IMR-90 (cell line): ENCODE data around the gene CCDC63. TPM values are rescaled to one million over a fixed set of nuclear protein-coding genes. Genes with fewer than 3 reads are reported as not detected.

Source experiments
- ATAC-seq: fragments of 200-7000 bp; cut with Tn5 transposase; 2 replicates; pipeline ENCODE4 v1.9.1; 2020; ENCODE audit warnings: low read depth, mild to moderate bottlenecking, moderate library complexity
- BruUV-seq: library from RNA; stranded (reverse); fragments of 400-500 nt; replicated peaks from 2 replicates; lab custom pipeline; 2021; lab: Mats Ljungman, UMichigan
- CTCF ChIA-PET: fragments of 300-600 bp; formaldehyde crosslinking; extraction: SDS; loops from one replicate; lab custom pipeline; 2021; ENCODE audit warnings: antibody characterized with exemption; lab: Yijun Ruan, JAX
- POLR2A ChIA-PET: fragments of 300-600 bp; sonication (Branson Sonifier 250); formaldehyde crosslinking; loops from one replicate; lab custom pipeline; 2022; ENCODE audit warnings: antibody characterized with exemption; ENCODE audit not compliant: unreplicated experiment; lab: Charles Lee
- DNase-seq: peaks from one replicate; pipeline ENCODE4 v3.0.0; 2013
- H2AFZ ChIP-seq: replicated peaks from 2 replicates; pipeline ENCODE3; 2013; ENCODE audit warnings: low read length, mild to moderate bottlenecking; ENCODE audit not compliant: poor library complexity
- H2AK5ac ChIP-seq: 2 replicates; pipeline ENCODE4 v1.6.1; 2013; ENCODE audit warnings: low read depth, low read length, inconsistent platforms
- H2AK9ac ChIP-seq: replicated peaks from 2 replicates; pipeline ENCODE3; 2013; ENCODE audit warnings: mild to moderate bottlenecking, low read depth, low read length, moderate library complexity; ENCODE audit not compliant: poor library complexity
- H2BK120ac ChIP-seq: 2 replicates; pipeline ENCODE4 v1.6.1; 2013; ENCODE audit warnings: low read depth, low read length, inconsistent platforms
- H2BK15ac ChIP-seq: 3 replicates; pipeline ENCODE4 v1.6.1; 2013; ENCODE audit warnings: low read depth, low read length, inconsistent platforms
- H2BK20ac ChIP-seq: 2 replicates; pipeline ENCODE4 v1.6.1; 2013; ENCODE audit warnings: low read depth, mild to moderate bottlenecking, inconsistent platforms, low read length, moderate library complexity
- H2BK5ac ChIP-seq: 2 replicates; pipeline ENCODE4 v1.6.1; 2013; ENCODE audit warnings: mild to moderate bottlenecking, low read depth, low read length, inconsistent platforms; ENCODE audit not compliant: poor library complexity, severe bottlenecking
- H3K14ac ChIP-seq: replicated peaks from 2 replicates; pipeline ENCODE4 v1.6.1; 2013; ENCODE audit warnings: low read depth, low read length, inconsistent platforms
- H3K18ac ChIP-seq: 2 replicates; pipeline ENCODE4 v1.6.1; 2013; ENCODE audit warnings: low read depth, low read length, control low read depth
- H3K23ac ChIP-seq: 2 replicates; pipeline ENCODE4 v1.6.1; 2013; ENCODE audit warnings: low read depth, low read length, inconsistent platforms
- H3K27ac ChIP-seq: 2 replicates; pipeline ENCODE4 v1.5.1; 2013; ENCODE audit warnings: mild to moderate bottlenecking, control low read depth, low read length; ENCODE audit not compliant: insufficient read depth
- H3K27me3 ChIP-seq: 2 replicates; pipeline ENCODE4 v1.6.1; 2013; ENCODE audit warnings: low read length; ENCODE audit not compliant: control insufficient read depth, insufficient read depth
- H3K36me3 ChIP-seq: 2 replicates; pipeline ENCODE4 v1.6.1; 2013; ENCODE audit warnings: low read length, mixed read lengths; ENCODE audit not compliant: control insufficient read depth, insufficient read depth
- H3K4ac ChIP-seq: 2 replicates; pipeline ENCODE4 v1.6.1; 2013; ENCODE audit warnings: low read depth, low read length, inconsistent platforms
- H3K4me1 ChIP-seq: 2 replicates; pipeline ENCODE4 v1.6.1; 2013; ENCODE audit warnings: low read length, mixed read lengths; ENCODE audit not compliant: control insufficient read depth, insufficient read depth
- H3K4me2 ChIP-seq: 2 replicates; pipeline ENCODE4 v1.6.1; 2013; ENCODE audit warnings: low read depth, mild to moderate bottlenecking, control low read depth, low read length, moderate library complexity
- H3K4me3 ChIP-seq: 2 replicates; pipeline ENCODE4 v1.5.1; 2013; ENCODE audit warnings: low read depth, mild to moderate bottlenecking, control low read depth, low read length, moderate library complexity; ENCODE audit not compliant: insufficient read depth
- H3K56ac ChIP-seq: 2 replicates; pipeline ENCODE4 v1.6.1; 2013; ENCODE audit warnings: low read length, inconsistent platforms; ENCODE audit not compliant: insufficient read depth; ENCODE audit errors: extremely low read depth
- H3K79me1 ChIP-seq, 2 experiments: 2 replicates each; pipeline ENCODE4 v1.6.1; 2013; ENCODE audit warnings: low read length in 2 of 2, inconsistent platforms in 1 of 2, low read depth in 1 of 2
- H3K9ac ChIP-seq: 2 replicates; pipeline ENCODE4 v1.6.1; 2013; ENCODE audit warnings: low read depth, low read length, control low read depth
- H3K9me1 ChIP-seq: 2 replicates; pipeline ENCODE4 v1.6.1; 2013; ENCODE audit warnings: low read length, inconsistent platforms; ENCODE audit not compliant: insufficient read depth
- H3K9me3 ChIP-seq: 2 replicates; pipeline ENCODE4 v1.6.1; 2013; ENCODE audit warnings: low read length; ENCODE audit not compliant: control insufficient read depth, insufficient read depth
- H4K20me1 ChIP-seq: 2 replicates; pipeline ENCODE4 v1.6.1; 2013; ENCODE audit warnings: low read length, inconsistent platforms; ENCODE audit not compliant: insufficient read depth
- H4K5ac ChIP-seq: 2 replicates; pipeline ENCODE4 v1.6.1; 2013; ENCODE audit warnings: mild to moderate bottlenecking, low read depth, low read length, control low read depth
- H4K8ac ChIP-seq, 2 experiments: 2 replicates each; pipeline ENCODE4 v1.6.1; 2013; ENCODE audit warnings: low read depth in 2 of 2, low read length in 2 of 2, control low read depth in 1 of 2, inconsistent platforms in 1 of 2
- H4K91ac ChIP-seq: 2 replicates; pipeline ENCODE4 v1.6.1; 2013; ENCODE audit warnings: low read depth, low read length, inconsistent platforms; ENCODE audit not compliant: insufficient read depth
- BHLHE40 ChIP-seq: fragments of 150-350 bp; IDR thresholded peaks from 2 replicates; pipeline ENCODE4 v1.6.1; 2016; ENCODE audit warnings: mild to moderate bottlenecking, low read depth, low read length
- CEBPB ChIP-seq: IDR thresholded peaks from 2 replicates; pipeline ENCODE4 v1.6.1; 2012; ENCODE audit warnings: low read depth, low read length, improper control_type of control experiment
- CHD1 ChIP-seq: IDR thresholded peaks from 2 replicates; pipeline ENCODE4 v1.6.1; 2012; ENCODE audit warnings: low read depth, low read length, improper control_type of control experiment
- FOS ChIP-seq: fragments of 150-350 bp; IDR thresholded peaks from 2 replicates; pipeline ENCODE4 v1.6.1; 2016; ENCODE audit warnings: low read depth, low read length
- MAFK ChIP-seq: IDR thresholded peaks from 2 replicates; pipeline ENCODE4 v1.6.1; 2012; ENCODE audit warnings: low read depth, low read length, improper control_type of control experiment
- MAZ ChIP-seq: IDR thresholded peaks from 2 replicates; pipeline ENCODE4 v1.6.1; 2012; ENCODE audit warnings: low read depth, mild to moderate bottlenecking, low read length, improper control_type of control experiment, moderate library complexity, borderline replicate concordance
- MXI1 ChIP-seq: IDR thresholded peaks from 2 replicates; pipeline ENCODE4 v1.6.1; 2012; ENCODE audit warnings: low read depth, mild to moderate bottlenecking, low read length, moderate library complexity, borderline replicate concordance
- NFE2L2 ChIP-seq: fragments of 150-350 bp; IDR thresholded peaks from 2 replicates; pipeline ENCODE4 v1.6.1; 2016; ENCODE audit warnings: low read depth, mild to moderate bottlenecking, low read length
- POLR2A ChIP-seq: IDR thresholded peaks from 2 replicates; pipeline ENCODE4 v1.6.1; 2012; ENCODE audit warnings: mild to moderate bottlenecking, low read depth, low read length
- RAD21 ChIP-seq: IDR thresholded peaks from 2 replicates; pipeline ENCODE4 v1.6.1; 2012; ENCODE audit warnings: low read length, improper control_type of control experiment
- RCOR1 ChIP-seq: IDR thresholded peaks from 2 replicates; pipeline ENCODE4 v1.6.1; 2012; ENCODE audit warnings: mild to moderate bottlenecking, low read length, improper control_type of control experiment; ENCODE audit not compliant: insufficient replicate concordance
- RFX5 ChIP-seq: IDR thresholded peaks from 2 replicates; pipeline ENCODE4 v1.8.0; 2012; ENCODE audit warnings: low read depth, mild to moderate bottlenecking, low read length, moderate library complexity
- SMC3 ChIP-seq: fragments of 150-350 bp; IDR thresholded peaks from 2 replicates; pipeline ENCODE4 v1.6.1; 2016; ENCODE audit warnings: low read depth, mild to moderate bottlenecking, antibody characterized with exemption, low read length, moderate library complexity
- WGBS, 2 experiments: methylation state at CpG; one replicate each; pipeline versions ENCODE4 v1.1.5 to v1.1.7; 2013; ENCODE audit warnings: missing lambda C conversion rate in 2 of 2; ENCODE audit not compliant: insufficient read length in 1 of 2; ENCODE audit errors: extremely low coverage in 2 of 2; 5-methylcytosine and 5-hydroxymethylcytosine counted together
- dilution Hi-C: fragments of 300-500 bp; cut with HindIII; formaldehyde crosslinking; loops from one replicate; pipeline ENCODE4 v1.14.3; 2018; ENCODE audit warnings: low sequenced_read_pairs; ENCODE audit not compliant: unreplicated experiment
- in situ Hi-C: fragments of 300-500 bp; cut with MboI; formaldehyde crosslinking; loops from 3 replicates; pipeline ENCODE4 v1.14.3; 2019; ENCODE audit warnings: low sequenced_read_pairs, inconsistent platforms, mixed read lengths
- intact Hi-C: fragments of 100-400 bp; cut with micrococcal nuclease; formaldehyde crosslinking; loops from 2 replicates; pipeline ENCODE4 v1.10.0; 2022
- polyA plus RNA-seq, 3 experiments: library from polyadenylated mRNA; depleted of rRNA; stranded (reverse); fragments of >200 nt; gene quantifications; 2 replicates each; pipeline ENCODE4 v1.2.3, GENCODE V29; 2012; ENCODE audit warnings: low replicate concordance in 1 of 3
- total RNA-seq: library from RNA; depleted of rRNA; stranded (reverse); fragments of >200 nt; gene quantifications from 2 replicates; pipeline ENCODE4 v1.2.3, GENCODE V29; 2012
- TF ChIP-seq, protein P1 (sequence below): conservative IDR thresholded peaks from 2 replicates; pipeline ENCODE4 v1.5.1; 2012; ENCODE audit warnings: mild to moderate bottlenecking, low read depth, low read length, improper control_type of control experiment
- TF ChIP-seq, protein P2 (sequence below): fragments of 150-350 bp; IDR thresholded peaks from 2 replicates; pipeline ENCODE4 v1.6.1; 2017; ENCODE audit warnings: mild to moderate bottlenecking, antibody characterized with exemption, low read length, low read depth
- TF ChIP-seq, protein P3 (sequence below): fragments of 150-350 bp; IDR thresholded peaks from 2 replicates; pipeline ENCODE4 v1.6.1; 2016; ENCODE audit warnings: low read depth, mild to moderate bottlenecking, low read length, moderate library complexity, borderline replicate concordance

The CCDC63 gene
- total and polyA plus RNA-seq, 2 of the 4 experiments (the other 2 are of a cell fraction), result not detected

DNA sequence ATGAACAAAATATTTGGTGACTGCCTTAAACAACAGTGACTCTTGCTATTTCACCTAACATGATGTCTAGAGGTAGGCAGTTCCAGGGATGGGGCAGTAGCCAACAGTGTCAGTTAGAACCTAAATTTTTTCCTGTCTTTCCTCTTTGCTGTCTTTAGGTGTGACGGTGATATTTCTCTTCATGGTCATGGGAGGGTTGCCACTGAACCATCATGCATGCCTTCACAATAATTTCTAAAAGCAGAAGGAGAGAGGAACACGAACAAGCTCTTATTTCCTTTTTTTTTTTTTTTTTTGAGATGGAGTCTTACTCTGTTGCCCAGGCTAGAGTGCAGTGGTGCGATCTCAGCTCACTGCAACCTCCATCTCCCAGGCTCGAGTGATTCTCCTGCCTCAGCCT lies 2.4 kb downstream of the CCDC63 start:
- Histone ChIP-seq H2BK15ac (no peak overlapping the region), H3K9me1 (no peaks in the 10 kb centered on the region), H3K79me1 (no peaks in the 10 kb centered on the region), H3K4me1 (no peaks in the 10 kb centered on the region), H2BK20ac (no peak overlapping the region), H3K14ac (no peak overlapping the region), H2BK5ac (no peak overlapping the region), H2AFZ (no peak overlapping the region), H3K9ac (no peak overlapping the region), H4K8ac (no peak overlapping the region), H3K4me3 (no peak overlapping the region), H3K23ac (no peak overlapping the region), H4K91ac (no peak overlapping the region), H3K4me2 (no peak overlapping the region), H2AK9ac (no peak overlapping the region), H2BK120ac (no peak overlapping the region), H4K20me1 (no peaks in the 10 kb centered on the region), H3K27me3 (peaks cover 29% of the 10 kb centered on the region), H4K5ac (no peak overlapping the region), H3K36me3 (no peaks in the 10 kb centered on the region), H3K27ac (no peak overlapping the region), H2AK5ac (no peak overlapping the region), H3K18ac (no peak overlapping the region), H3K56ac (no peak overlapping the region), H3K9me3 (no peaks in the 10 kb centered on the region), H3K4ac (no peak overlapping the region)
- no CpG with 5 or more reads among the region's 4 CpGs for WGBS, 2 experiments
- POLR2A ChIA-PET, result no interaction called here
- intact Hi-C loops (no loop called here), in situ Hi-C loops (no loop called here), dilution Hi-C loops (no loop called here)
- no peak for ATAC-seq
- TF ChIP-seq, protein P1, sequence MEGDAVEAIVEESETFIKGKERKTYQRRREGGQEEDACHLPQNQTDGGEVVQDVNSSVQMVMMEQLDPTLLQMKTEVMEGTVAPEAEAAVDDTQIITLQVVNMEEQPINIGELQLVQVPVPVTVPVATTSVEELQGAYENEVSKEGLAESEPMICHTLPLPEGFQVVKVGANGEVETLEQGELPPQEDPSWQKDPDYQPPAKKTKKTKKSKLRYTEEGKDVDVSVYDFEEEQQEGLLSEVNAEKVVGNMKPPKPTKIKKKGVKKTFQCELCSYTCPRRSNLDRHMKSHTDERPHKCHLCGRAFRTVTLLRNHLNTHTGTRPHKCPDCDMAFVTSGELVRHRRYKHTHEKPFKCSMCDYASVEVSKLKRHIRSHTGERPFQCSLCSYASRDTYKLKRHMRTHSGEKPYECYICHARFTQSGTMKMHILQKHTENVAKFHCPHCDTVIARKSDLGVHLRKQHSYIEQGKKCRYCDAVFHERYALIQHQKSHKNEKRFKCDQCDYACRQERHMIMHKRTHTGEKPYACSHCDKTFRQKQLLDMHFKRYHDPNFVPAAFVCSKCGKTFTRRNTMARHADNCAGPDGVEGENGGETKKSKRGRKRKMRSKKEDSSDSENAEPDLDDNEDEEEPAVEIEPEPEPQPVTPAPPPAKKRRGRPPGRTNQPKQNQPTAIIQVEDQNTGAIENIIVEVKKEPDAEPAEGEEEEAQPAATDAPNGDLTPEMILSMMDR, result no peak
- no peak for TF ChIP-seq RCOR1
- TF ChIP-seq POLR2A, result no peak
- no peak for TF ChIP-seq MAFK
- TF ChIP-seq, protein P2, sequence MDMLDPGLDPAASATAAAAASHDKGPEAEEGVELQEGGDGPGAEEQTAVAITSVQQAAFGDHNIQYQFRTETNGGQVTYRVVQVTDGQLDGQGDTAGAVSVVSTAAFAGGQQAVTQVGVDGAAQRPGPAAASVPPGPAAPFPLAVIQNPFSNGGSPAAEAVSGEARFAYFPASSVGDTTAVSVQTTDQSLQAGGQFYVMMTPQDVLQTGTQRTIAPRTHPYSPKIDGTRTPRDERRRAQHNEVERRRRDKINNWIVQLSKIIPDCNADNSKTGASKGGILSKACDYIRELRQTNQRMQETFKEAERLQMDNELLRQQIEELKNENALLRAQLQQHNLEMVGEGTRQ, result no peak
- no peak for TF ChIP-seq NFE2L2
- TF ChIP-seq RFX5, result no peak
- no peak for TF ChIP-seq CEBPB
- TF ChIP-seq BHLHE40, result no peak
- TF ChIP-seq SMC3, result no peak
- TF ChIP-seq, protein P3, sequence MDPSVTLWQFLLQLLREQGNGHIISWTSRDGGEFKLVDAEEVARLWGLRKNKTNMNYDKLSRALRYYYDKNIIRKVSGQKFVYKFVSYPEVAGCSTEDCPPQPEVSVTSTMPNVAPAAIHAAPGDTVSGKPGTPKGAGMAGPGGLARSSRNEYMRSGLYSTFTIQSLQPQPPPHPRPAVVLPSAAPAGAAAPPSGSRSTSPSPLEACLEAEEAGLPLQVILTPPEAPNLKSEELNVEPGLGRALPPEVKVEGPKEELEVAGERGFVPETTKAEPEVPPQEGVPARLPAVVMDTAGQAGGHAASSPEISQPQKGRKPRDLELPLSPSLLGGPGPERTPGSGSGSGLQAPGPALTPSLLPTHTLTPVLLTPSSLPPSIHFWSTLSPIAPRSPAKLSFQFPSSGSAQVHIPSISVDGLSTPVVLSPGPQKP, result no peak
- TF ChIP-seq FOS, result no peak
- TF ChIP-seq CHD1, result no peak
- no peak for TF ChIP-seq MAZ
- no peak for TF ChIP-seq RAD21
- TF ChIP-seq MXI1, result no peak
- no peak for DNase-seq
- CTCF ChIA-PET, result no interaction called here
- BruUV-seq, result no TSS peak
